Coronary artery (tissue), 2 donors: Measurements from ENCODE around the gene PNPLA8.

ENCODE experiments used
- DNase-seq: peaks from one replicate; pipeline ENCODE4 v3.0.0-alpha.2; 2017; ENCODE audit warnings: low spot score
- H3K27ac ChIP-seq, 2 donors: fragments of 200-600 bp; sonication (generic); one replicate each; pipeline ENCODE4 v1.5.1; 2016 to 2019
- H3K4me3 ChIP-seq: fragments of 200-600 bp; sonication (generic); 2 replicates; pipeline ENCODE4 v1.5.1; 2016; ENCODE audit warnings: mild to moderate bottlenecking, moderate library complexity
- CTCF ChIP-seq: fragments of 200-600 bp; sonication (generic); IDR thresholded peaks from one replicate; pipeline ENCODE4 v1.5.1; 2019; ENCODE audit warnings: antibody characterized with exemption

Gene PNPLA8

GRCh38 chr7:108503112-108504026 lies 22.6 kb downstream of the PNPLA8 start:
- no peak for DNase-seq
- no peak overlapping the region for H3K4me3 ChIP-seq
- TF ChIP-seq CTCF, result no peak
- no peak overlapping the region for H3K27ac ChIP-seq

- H3K4me3 ChIP-seq, result no peak overlapping the region
- no peak overlapping the region for H3K27ac ChIP-seq
- DNase-seq, result no peak
- no peak for TF ChIP-seq CTCF
Observed at GRCh38 chr7:108499566-108499965, 26.4 kb downstream of the PNPLA8 start.

- no peak overlapping the region for H3K4me3 ChIP-seq
- no peak for DNase-seq
- no peak for TF ChIP-seq CTCF
- H3K27ac ChIP-seq, result no peak overlapping the region
Observed at GRCh38 chr7:108498481-108498880, 27.5 kb downstream of the PNPLA8 start.

- no peak for DNase-seq
- TF ChIP-seq CTCF, result peak; percentile 80
- no peak overlapping the region for H3K27ac ChIP-seq
- no peak overlapping the region for H3K4me3 ChIP-seq
Observed at GRCh38 chr7:108497082-108497725, 28.7 kb downstream of the PNPLA8 start.

GRCh38 chr7:108492742-108493141 lies 33.2 kb downstream of the PNPLA8 start:
- DNase-seq, result no peak
- no peak overlapping the region for H3K4me3 ChIP-seq
- no peak for TF ChIP-seq CTCF
- H3K27ac ChIP-seq, result no peak overlapping the region

GRCh38 chr7:108488768-108489538 lies 37.0 kb downstream of the PNPLA8 start:
- no peak for TF ChIP-seq CTCF
- Histone ChIP-seq H3K27ac (no peak overlapping the region), H3K4me3 (no peak overlapping the region)
- no peak for DNase-seq
